ENCODE results near the gene OR5F1.

OR5F1 gene

GRCh38 chr11:55994525-55994924 is at the start of gene OR5F1:
OR5F1 (minus strand) TSS chr11:55994625; CDS start chr11:55994625, 0 bp downstream.
- DNase-seq (ENCODE audit: extremely low read depth in 1 of 2, low read depth in 1 of 2) = no peak

GRCh38 chr11:56027354-56027753 is 32.9 kb upstream of the OR5F1 start, which contains the start of gene OR5AS1:
OR5AS1 (plus strand) TSS chr11:56027654; CDS start chr11:56030419, 2,765 bp downstream.
- no peak for DNase-seq (ENCODE audit: extremely low read depth in 1 of 2, low read depth in 1 of 2)

GRCh38 chr11:56013805-56014204 is 19.4 kb upstream of the OR5F1 start:
- DNase-seq (ENCODE audit: extremely low read depth in 1 of 2, low read depth in 1 of 2) = no peak

GRCh38 chr11:56010716-56011115 is 16.3 kb upstream of the OR5F1 start:
- no peak for DNase-seq (ENCODE audit: extremely low read depth in 1 of 2, low read depth in 1 of 2)

- DNase-seq (ENCODE audit: extremely low read depth in 1 of 2, low read depth in 1 of 2) = no peak
Observed at GRCh38 chr11:55970935-55971334, 23.5 kb downstream of the OR5F1 start.

- DNase-seq (ENCODE audit: extremely low read depth in 1 of 2, low read depth in 1 of 2) = no peak
Observed at GRCh38 chr11:55969845-55970244, 24.6 kb downstream of the OR5F1 start, which contains the start of gene OR10AG1. OR10AG1 (minus strand) TSS chr11:55969945; CDS start chr11:55969907, 38 bp downstream.

GRCh38 chr11:55967914-55968313 is 26.5 kb downstream of the OR5F1 start:
- DNase-seq (ENCODE audit: extremely low read depth in 1 of 2, low read depth in 1 of 2) = no peak

GRCh38 chr11:55966391-55966790 is 28.0 kb downstream of the OR5F1 start:
- DNase-seq (ENCODE audit: extremely low read depth in 1 of 2, low read depth in 1 of 2) = no peak

- no peak for DNase-seq (ENCODE audit: extremely low read depth in 1 of 2, low read depth in 1 of 2)
Observed at GRCh38 chr11:55956521-55956920, 37.9 kb downstream of the OR5F1 start.

GRCh38 chr11:55949330-55949729 is 45.1 kb downstream of the OR5F1 start:
- DNase-seq (ENCODE audit: extremely low read depth in 1 of 2, low read depth in 1 of 2) = no peak

Data from stimulated activated CD8-positive, alpha-beta memory T cell treated with anti-CD3 and anti-CD28 coated beads, Interleukin-7, amount 100 ng/mL, for 48 hours (primary cell).